ENCODE data around the gene LTN1. TPM values are rescaled to one million over a fixed set of nuclear protein-coding genes. Genes with fewer than 3 reads are reported as not detected.

Gene LTN1
- total RNA-seq, 1 experiment from 2014 or later: 49.8 TPM

DNA sequence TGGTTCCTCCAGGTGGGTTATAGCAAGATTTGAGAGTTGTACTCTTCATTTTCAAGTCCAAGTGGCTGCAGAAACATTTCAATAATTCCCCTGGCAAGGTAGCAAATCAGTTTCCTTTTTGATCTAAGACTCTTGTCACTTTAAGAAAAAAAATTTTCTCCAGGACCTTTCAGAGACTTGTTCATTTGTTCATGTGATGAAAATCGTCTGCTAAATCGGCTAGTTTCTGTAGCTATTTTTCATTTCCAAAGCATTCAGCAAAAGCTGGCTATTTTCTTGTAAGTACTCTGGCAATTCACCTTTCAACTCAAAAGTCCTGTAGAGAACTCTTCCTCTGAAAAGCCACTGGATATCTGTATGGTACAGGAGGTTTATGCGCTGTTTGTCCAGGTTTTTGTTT is 93.5 kb downstream of the LTN1 start:
- no peaks in the 10 kb centered on the region for H3K4me1 ChIP-seq
- H3K27ac ChIP-seq: no peak overlapping the region
- H3K9me3 ChIP-seq (replicated peaks): peaks cover 5% of the 10 kb centered on the region; the same call in 1 of the 2 replicates
- no peaks in the 10 kb centered on the region for H3K36me3 ChIP-seq
- H3K4me3 ChIP-seq: no peak overlapping the region
- no peaks in the 10 kb centered on the region for H3K27me3 ChIP-seq
- no peak for DNase-seq

DNA sequence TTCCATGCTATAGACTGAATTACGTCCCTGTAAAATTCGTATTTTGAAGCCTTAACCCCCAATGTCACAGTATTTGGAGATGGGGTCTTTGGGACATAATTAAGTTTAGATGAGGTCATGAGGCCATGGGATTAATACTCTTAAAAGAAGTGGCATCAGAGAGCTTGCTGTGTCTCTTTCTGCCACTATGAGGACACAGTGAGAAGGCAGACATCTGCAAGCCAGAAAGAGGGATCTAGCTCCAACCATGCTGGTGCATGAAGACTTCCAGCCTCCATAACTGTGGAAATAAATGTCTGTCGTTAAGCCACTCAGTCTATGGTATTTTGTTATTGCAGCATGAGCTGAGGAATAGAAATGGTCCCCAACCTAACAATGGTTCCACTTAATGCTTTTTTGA is 99.0 kb downstream of the LTN1 start:
- no peaks in the 10 kb centered on the region for H3K36me3 ChIP-seq
- no peak overlapping the region for H3K4me3 ChIP-seq
- H3K27me3 ChIP-seq: no peaks in the 10 kb centered on the region
- no peaks in the 10 kb centered on the region for H3K4me1 ChIP-seq
- no peak overlapping the region for H3K27ac ChIP-seq
- no peak for DNase-seq
- H3K9me3 ChIP-seq (replicated peaks): peaks cover 5% of the 10 kb centered on the region; the same call in 1 of the 2 replicates

DNA sequence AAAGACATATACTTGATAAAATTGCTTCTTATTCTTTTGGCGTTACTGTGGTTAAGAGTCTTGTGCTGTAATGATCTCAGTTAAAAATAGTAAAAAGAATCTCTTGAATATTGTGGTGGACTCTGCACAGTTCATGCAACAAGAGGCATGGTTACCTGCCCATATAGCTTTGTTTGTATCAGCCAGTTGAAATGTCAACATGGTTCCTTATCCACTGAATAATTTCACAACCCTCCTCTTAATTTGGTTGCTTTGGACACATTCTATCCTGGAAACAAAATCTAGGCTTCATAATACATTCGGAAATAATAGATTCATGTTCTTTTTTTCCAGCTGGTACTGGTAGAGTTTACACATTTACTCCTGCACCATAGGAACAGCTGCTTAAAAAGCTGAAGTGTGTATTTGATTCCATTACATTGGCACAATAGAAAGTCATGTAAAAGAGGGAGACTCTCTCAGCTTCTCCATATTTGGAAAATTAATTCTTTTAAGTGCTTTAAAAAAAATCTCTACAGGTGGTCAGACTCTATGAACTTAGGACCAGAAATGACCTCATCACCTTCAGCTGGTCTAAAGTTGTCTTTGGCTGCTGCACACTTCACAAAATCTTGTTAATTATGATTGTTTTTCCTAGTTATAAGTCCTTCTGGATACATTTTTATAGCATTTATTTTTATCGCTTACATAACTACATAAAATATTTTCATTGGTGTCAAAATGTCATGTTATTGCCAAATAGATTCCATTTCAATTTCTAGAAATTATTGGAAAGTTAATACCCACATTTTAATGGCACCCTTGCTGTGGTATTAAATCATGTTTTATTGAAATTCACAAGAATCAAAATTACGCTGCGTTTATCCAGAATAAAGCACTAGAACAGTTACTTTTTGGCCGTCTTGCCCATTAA is 100.2 kb downstream of the LTN1 start:
- Histone ChIP-seq H3K36me3 (no peaks in the 10 kb centered on the region), H3K27ac (no peak overlapping the region), H3K27me3 (no peaks in the 10 kb centered on the region), H3K4me1 (no peaks in the 10 kb centered on the region), H3K4me3 (no peak overlapping the region), H3K9me3 (replicated peaks) (peaks cover 5% of the 10 kb centered on the region; the same call in 1 of the 2 replicates)
- DNase-seq: no peak

DNA sequence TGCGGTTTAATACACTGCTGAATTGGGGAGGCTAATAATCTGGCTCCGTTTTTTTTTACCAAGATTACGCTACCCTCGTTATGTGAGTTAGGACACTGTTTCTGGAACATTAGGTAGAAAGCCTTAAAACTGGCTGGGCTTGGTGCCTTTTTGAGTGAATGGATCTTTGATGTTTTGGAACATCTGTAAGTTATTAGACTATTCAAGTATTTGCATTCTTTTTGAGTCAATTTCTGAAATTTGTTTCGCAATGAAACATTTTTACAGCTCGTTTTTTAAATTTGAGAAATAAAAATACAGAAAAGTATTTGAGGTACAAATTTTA is 106.9 kb downstream of the LTN1 start:
- Histone ChIP-seq H3K36me3 (peaks cover 8% of the 10 kb centered on the region; the same call in 1 of the 2 replicates), H3K27ac (no peak overlapping the region), H3K4me1 (peaks cover 5% of the 10 kb centered on the region), H3K9me3 (replicated peaks) (no peaks in the 10 kb centered on the region), H3K27me3 (no peaks in the 10 kb centered on the region), H3K4me3 (peak overlapping the region; percentile 63; the same call in 1 of the 2 replicates)
- no peak for DNase-seq

DNA sequence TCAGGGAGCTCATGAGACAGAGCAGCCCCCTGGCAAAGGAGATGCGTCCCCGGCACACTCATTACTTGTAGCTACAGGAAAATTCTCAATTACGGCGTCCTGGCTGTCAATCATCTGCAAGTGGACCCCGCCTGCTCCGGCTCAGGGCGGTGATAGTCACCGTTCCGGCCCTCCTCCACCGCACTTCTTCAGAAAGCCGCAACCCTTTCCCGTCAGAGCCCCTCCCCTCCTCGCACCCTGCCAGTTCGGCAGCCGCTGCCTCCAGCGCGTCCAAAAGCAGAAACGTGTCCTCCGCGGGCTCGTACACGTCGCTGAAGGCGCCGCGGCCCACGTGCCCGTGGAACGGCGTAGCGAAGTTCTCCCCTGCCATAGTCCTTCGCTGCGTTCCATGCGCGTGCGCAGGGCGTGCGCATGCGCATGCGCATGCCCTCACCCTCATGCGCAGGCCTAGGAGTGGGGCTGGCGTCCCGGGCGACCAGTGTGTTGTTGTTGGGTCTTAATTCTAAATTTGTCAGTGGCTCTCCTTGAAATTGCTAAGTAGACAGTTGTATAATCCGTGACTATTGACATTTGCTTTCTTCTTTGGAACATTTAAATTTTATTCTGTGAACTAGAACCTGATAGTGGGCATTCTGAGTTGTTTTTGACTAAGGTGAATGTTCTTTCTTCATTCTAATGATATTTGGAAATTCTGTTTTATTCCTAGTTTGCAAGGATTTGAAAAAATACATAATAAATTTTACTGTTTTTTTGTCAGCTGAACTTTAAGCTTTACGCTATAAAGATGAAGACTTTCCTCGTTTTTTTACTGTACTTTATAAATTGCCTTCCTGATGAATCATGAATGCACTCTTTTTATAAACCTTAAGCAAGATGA is 107.5 kb downstream of the LTN1 start:
- no peaks in the 10 kb centered on the region for H3K9me3 ChIP-seq (replicated peaks)
- peak; percentile 94 to 95 for DNase-seq
- H3K4me1 ChIP-seq: peaks cover 5% of the 10 kb centered on the region
- no peaks in the 10 kb centered on the region for H3K27me3 ChIP-seq
- peaks cover 8% of the 10 kb centered on the region; the same call in 1 of the 2 replicates for H3K36me3 ChIP-seq
- H3K4me3 ChIP-seq: peak overlapping the region; percentile 63
- H3K27ac ChIP-seq: peak overlapping the region; percentile 73

DNA sequence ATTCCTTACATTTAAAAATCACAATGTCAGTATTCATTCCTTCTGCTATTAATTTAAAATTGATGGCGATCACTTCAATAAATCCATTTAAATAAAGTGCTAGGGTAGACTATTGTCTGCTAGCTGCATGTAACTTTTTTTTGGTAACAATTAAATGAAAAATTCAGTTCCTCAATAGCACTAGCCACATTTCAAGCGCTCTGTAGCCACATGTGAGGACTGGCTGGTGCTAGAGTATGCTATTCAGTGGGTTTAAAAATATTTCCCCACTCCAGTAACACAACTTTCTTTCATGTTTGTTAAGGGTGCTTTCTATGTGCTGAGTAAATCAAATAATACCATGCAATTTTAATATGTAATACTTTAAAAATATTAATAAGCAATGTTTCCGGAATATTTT is 108.2 kb downstream of the LTN1 start:
- Histone ChIP-seq H3K36me3 (peaks cover 8% of the 10 kb centered on the region; the same call in 1 of the 2 replicates), H3K27ac (peak overlapping the region; percentile 73), H3K9me3 (replicated peaks) (no peaks in the 10 kb centered on the region), H3K4me3 (peak overlapping the region; percentile 63), H3K4me1 (peaks cover 5% of the 10 kb centered on the region), H3K27me3 (no peaks in the 10 kb centered on the region)
- peak in 1 of 2 experiments; percentile 10 for DNase-seq

DNA sequence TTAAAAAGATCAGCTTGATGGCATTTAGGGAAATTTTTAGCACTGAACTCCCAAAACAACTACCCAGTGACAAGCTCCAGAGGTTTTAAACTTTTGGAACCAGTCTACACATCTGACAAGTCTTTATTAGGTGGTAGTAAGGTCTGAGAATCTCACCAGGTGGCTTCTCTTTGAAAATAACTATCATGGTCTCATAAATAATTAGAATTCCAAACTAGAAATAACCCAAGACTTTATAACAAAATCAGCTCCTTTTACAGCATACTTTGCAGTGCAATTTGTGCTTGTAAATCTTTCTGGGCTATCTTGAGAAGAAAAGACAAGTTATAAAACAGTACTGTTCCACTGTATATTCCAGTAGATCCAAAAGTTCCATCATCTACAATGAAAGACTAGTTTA is 108.7 kb downstream of the LTN1 start:
- Histone ChIP-seq H3K9me3 (replicated peaks) (no peaks in the 10 kb centered on the region), H3K27me3 (no peaks in the 10 kb centered on the region), H3K4me3 (peak overlapping the region; percentile 63), H3K27ac (no peak overlapping the region; the same call in 1 of the 2 replicates), H3K4me1 (peaks cover 5% of the 10 kb centered on the region), H3K36me3 (peaks cover 8% of the 10 kb centered on the region; the same call in 1 of the 2 replicates)
- no peak for DNase-seq

DNA sequence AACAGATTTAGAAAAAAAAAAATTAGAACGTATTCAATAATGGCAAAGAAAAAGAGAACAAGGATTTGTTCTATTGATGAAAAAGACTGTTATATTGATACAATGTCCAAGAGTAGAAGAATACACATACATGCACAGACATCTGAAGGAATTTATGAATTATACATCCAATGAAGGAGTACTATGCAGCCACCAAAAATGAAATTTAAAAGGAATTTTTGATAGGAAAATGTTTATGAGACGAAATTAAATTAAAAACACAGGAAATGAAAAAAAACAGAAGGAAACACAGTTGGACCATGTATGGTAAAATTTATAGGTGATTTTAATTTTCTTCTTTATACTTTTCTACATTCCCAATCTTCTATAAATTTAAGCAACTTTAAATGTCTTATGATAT is 110.3 kb downstream of the LTN1 start:
- no peaks in the 10 kb centered on the region for H3K27me3 ChIP-seq
- no peak for DNase-seq

More for the DNA sequence above, 110.3 kb downstream of the LTN1 start:
- no peak overlapping the region for H3K27ac ChIP-seq
- peaks cover 5% of the 10 kb centered on the region for H3K4me1 ChIP-seq
- peaks cover 8% of the 10 kb centered on the region; the same call in 1 of the 2 replicates for H3K36me3 ChIP-seq
- H3K9me3 ChIP-seq (replicated peaks): no peaks in the 10 kb centered on the region
- H3K4me3 ChIP-seq: no peak overlapping the region

Other genes with a start within 250 kb of the LTN1 start
- 12.1 and 14.2 TPM in 2 replicates for gene RWDD2B, start 26.5 kb upstream of the LTN1 start, total RNA-seq (2014; rRNA removed; shearing (Covaris generic))
- 55.2 and 61.6 TPM in 2 replicates for gene USP16, start 31.8 kb upstream of the LTN1 start, total RNA-seq (2014; rRNA removed; shearing (Covaris generic))
- 438 and 460 TPM in 2 replicates for gene CCT8, start 80.8 kb upstream of the LTN1 start, total RNA-seq (2014; rRNA removed; shearing (Covaris generic))
- gene MAP3K7CL, start 137.8 kb upstream of the LTN1 start, total RNA-seq (2014; rRNA removed; shearing (Covaris generic)): 20.2 and 24.0 TPM in 2 replicates